GM18873 (cell line): Measurements from ENCODE around the gene IFNGR1.
"Not testable (repeated sequence)": the region's sequence is repeated elsewhere in the genome, so short reads cannot be mapped to it uniquely, and the experiment has no call there.

Source experiments
- ATAC-seq: cut with Tn5 transposase; IDR thresholded peaks from one replicate; pipeline ENCODE4 v1.9.1; 2021; ENCODE audit warnings: mild to moderate bottlenecking, moderate library complexity, moderate number of reproducible peaks; ENCODE audit not compliant: unreplicated experiment, low FRiP score

IFNGR1 gene

GRCh38 chr6:137218917-137219663 is at the start of gene IFNGR1:
IFNGR1 (minus strand) TSS chr6:137219385; CDS start chr6:137219327, 58 bp downstream.
- ATAC-seq = peak; percentile 92

- ATAC-seq = no peak
Observed at GRCh38 chr6:137268911-137269310, 49.7 kb upstream of the IFNGR1 start.

- no peak for ATAC-seq
Observed at GRCh38 chr6:137266309-137266586, 47.1 kb upstream of the IFNGR1 start.

GRCh38 chr6:137265561-137266308 is 46.5 kb upstream of the IFNGR1 start:
- ATAC-seq = no peak

GRCh38 chr6:137264311-137265075 is 45.3 kb upstream of the IFNGR1 start:
- ATAC-seq = no peak

- no peak for ATAC-seq
Observed at GRCh38 chr6:137261761-137262160, 42.6 kb upstream of the IFNGR1 start.

- no peak for ATAC-seq
Observed at GRCh38 chr6:137261361-137261760, 42.2 kb upstream of the IFNGR1 start.

- ATAC-seq = no peak
Observed at GRCh38 chr6:137260217-137260616, 41.0 kb upstream of the IFNGR1 start.

- no peak for ATAC-seq
Observed at GRCh38 chr6:137259349-137259748, 40.2 kb upstream of the IFNGR1 start.

- ATAC-seq = no peak
Observed at GRCh38 chr6:137258170-137258569, 39.0 kb upstream of the IFNGR1 start.

- ATAC-seq = no peak
Observed at GRCh38 chr6:137256350-137257103, 37.3 kb upstream of the IFNGR1 start.

- no peak for ATAC-seq
Observed at GRCh38 chr6:137254966-137255365, 35.8 kb upstream of the IFNGR1 start.

GRCh38 chr6:137254430-137254829 is 35.2 kb upstream of the IFNGR1 start:
- ATAC-seq = not testable (repeated sequence)

GRCh38 chr6:137248702-137249101 is 29.5 kb upstream of the IFNGR1 start:
- no peak for ATAC-seq

- no peak for ATAC-seq
Observed at GRCh38 chr6:137247724-137248123, 28.5 kb upstream of the IFNGR1 start.

GRCh38 chr6:137246791-137247202 is 27.6 kb upstream of the IFNGR1 start:
- no peak for ATAC-seq

GRCh38 chr6:137246164-137246563 is 27.0 kb upstream of the IFNGR1 start:
- no peak for ATAC-seq

GRCh38 chr6:137241481-137242038 is 22.4 kb upstream of the IFNGR1 start:
- no peak for ATAC-seq

GRCh38 chr6:137240168-137240567 is 21.0 kb upstream of the IFNGR1 start:
- no peak for ATAC-seq

- no peak for ATAC-seq
Observed at GRCh38 chr6:137237413-137238170, 18.4 kb upstream of the IFNGR1 start.
